WI38 (cell line): ENCODE data around the gene DTNB.
"Not testable (repeated sequence)": the region's sequence is repeated elsewhere in the genome, so short reads cannot be mapped to it uniquely, and the experiment has no call there.

Experiments used
- H3K4me3 ChIP-seq: 2 replicates; pipeline ENCODE4 v1.5.1; 2011; ENCODE audit warnings: low read depth, mild to moderate bottlenecking, control low read depth, low read length
- TF ChIP-seq, protein P1 (sequence below): IDR thresholded peaks from 2 replicates; pipeline ENCODE4 v1.5.1; 2012; ENCODE audit warnings: low read depth, mild to moderate bottlenecking, control low read depth, low read length

DTNB gene

GRCh38 chr2:25666218-25666617, 7.2 kb downstream of the DTNB start:
- TF ChIP-seq, protein P1, sequence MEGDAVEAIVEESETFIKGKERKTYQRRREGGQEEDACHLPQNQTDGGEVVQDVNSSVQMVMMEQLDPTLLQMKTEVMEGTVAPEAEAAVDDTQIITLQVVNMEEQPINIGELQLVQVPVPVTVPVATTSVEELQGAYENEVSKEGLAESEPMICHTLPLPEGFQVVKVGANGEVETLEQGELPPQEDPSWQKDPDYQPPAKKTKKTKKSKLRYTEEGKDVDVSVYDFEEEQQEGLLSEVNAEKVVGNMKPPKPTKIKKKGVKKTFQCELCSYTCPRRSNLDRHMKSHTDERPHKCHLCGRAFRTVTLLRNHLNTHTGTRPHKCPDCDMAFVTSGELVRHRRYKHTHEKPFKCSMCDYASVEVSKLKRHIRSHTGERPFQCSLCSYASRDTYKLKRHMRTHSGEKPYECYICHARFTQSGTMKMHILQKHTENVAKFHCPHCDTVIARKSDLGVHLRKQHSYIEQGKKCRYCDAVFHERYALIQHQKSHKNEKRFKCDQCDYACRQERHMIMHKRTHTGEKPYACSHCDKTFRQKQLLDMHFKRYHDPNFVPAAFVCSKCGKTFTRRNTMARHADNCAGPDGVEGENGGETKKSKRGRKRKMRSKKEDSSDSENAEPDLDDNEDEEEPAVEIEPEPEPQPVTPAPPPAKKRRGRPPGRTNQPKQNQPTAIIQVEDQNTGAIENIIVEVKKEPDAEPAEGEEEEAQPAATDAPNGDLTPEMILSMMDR = no peak

DNA sequence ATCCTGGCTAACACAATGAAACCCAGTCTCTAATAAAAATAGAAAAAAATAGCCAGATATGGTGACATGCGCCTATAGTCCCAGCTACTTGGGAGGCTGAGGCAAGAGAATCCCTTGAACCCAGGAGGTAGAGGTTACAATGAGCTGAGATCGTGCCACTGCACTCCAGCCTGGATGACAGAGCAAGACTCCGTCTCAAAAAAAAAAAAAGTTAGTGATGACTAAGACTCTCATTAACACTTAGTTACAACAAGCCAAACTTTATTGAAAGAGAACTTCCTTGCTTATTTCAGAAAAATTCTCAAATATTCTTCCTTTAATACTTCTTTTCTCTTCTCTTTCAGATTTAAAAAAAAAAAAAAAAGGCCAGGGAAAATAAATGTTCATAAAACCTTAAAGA, 7.9 kb downstream of the DTNB start:
- not testable (repeated sequence) for H3K4me3 ChIP-seq

More at GRCh38 chr2:25666218-25666617, 7.2 kb downstream of the DTNB start:
- H3K4me3 ChIP-seq = no peak overlapping the region

- TF ChIP-seq, protein P1 = no peak
- no peak overlapping the region for H3K4me3 ChIP-seq
Measured at GRCh38 chr2:25664965-25665307, 8.4 kb downstream of the DTNB start.

DNA sequence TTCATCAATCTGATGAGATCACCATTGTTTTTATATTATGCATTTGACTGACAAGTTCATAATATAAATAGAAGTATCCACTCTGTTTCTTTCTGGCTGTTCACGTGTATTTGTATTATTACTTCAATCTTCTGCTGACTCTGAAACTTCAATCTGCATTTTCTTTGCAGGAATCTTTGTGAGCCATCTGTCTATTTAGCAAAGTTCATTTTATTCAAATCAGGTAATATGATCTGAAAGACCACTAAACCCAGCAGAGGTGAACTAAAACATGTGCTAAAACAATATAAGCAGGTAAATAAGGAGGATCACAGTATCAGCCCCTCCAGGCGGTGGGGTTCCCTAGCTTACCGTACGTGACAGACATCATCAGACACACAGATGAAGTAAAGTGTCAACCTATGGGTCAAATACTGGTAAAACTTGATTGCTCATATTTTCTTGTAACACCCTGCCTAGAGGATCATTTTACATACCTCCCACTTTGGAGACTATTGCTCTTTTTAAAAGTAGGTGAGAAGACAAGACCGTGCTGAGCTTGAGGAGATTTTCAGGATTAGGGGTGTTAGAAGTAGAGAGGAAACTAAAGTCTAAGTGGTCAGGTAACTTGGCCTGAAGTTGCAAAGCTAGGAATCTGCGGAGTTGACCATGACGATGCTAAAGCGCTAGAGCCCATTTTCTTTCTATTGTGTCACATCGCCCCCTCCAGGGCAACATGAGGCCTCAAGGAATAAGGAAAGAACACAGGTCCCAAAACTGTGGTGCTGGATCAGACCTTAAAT, 9.0 kb downstream of the DTNB start:
- no peak overlapping the region for H3K4me3 ChIP-seq
- TF ChIP-seq, protein P1 = peak; percentile 71

DNA sequence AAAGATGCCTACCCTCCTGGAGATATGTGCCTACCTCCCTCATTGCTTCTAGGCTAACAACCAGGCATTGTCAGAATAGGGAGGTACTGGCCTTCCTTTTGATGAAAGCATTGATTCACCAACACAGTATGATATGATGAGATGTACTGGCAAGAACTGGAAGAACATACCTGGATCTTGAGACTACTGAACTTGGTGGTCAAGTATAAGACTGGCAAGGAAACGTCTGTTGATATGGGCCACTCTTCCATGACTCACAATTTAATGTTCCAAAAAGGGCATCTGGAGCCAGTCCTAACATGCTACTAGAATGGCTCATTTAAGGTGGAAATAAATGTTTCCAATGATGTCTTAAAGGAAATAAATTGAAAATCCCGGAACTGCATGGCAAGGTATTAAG, 18.1 kb downstream of the DTNB start:
- H3K4me3 ChIP-seq = no peak overlapping the region
- TF ChIP-seq, protein P1 = no peak

GRCh38 chr2:25654801-25655200, 18.6 kb downstream of the DTNB start:
- H3K4me3 ChIP-seq = no peak overlapping the region
- TF ChIP-seq, protein P1 = no peak

DNA sequence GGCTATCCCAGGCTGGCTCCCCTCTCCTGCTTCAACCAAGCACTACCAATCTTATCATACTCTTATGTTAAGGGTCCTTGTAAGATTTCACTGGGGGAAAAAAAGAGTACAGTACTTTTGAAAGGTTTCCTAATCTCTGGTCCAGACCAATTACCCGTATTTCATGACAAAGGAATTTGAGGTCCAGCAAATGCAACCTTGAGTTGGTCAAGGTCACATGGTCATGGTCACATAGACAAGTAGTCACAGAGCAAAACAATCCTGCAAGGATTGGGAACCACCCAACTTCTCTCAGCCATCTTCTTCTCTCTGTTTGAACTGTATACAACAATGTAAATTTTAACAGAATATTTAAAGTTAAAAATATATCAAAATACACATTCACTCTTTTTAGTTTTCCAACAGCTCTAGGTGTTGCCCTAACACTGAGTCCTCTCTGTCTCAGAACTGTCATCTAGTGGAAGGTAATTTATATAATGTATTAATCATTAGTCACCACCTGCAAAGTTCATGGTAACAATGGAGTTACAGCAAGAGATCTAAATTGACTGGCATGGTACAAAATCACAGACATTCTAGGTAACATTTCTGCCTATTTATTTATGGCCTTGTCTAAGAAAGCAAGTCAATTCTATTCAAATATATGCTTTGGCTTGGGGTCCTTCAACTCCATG, 21.5 kb downstream of the DTNB start:
- TF ChIP-seq, protein P1 = no peak
- no peak overlapping the region for H3K4me3 ChIP-seq
